Effector memory CD8-positive, alpha-beta T cell (primary cell): Measurements from ENCODE around the gene SSR3.

Experiments
- ATAC-seq: fragments of 150-1000 bp; cut with Tn5 transposase; replicated peaks from 2 replicates; pipeline ENCODE4 v1.10.0; 2021; ENCODE audit warnings: mild to moderate bottlenecking, moderate library complexity
- DNase-seq, 3 experiments: peaks; one replicate each; pipeline ENCODE4 v3.0.0; 2021
- H3K27ac Mint-ChIP-seq, 2 donors: one replicate each; pipeline ENCODE4 v1.8.0; 2022; ENCODE audit warnings: mild to moderate bottlenecking in 2 of 2, mixed read lengths in 2 of 2, moderate library complexity in 2 of 2
- H3K27me3 Mint-ChIP-seq, 2 donors: one replicate each; pipeline ENCODE4 v1.8.0; 2022; ENCODE audit warnings: mixed read lengths in 2 of 2
- H3K36me3 Mint-ChIP-seq: one replicate; pipeline ENCODE4 v1.8.0; 2022; ENCODE audit warnings: mild to moderate bottlenecking, moderate library complexity, mixed read lengths; ENCODE audit not compliant: insufficient read depth
- H3K4me1 Mint-ChIP-seq, 2 donors: one replicate each; pipeline ENCODE4 v1.8.0; 2022; ENCODE audit warnings: low read depth in 2 of 2, mixed read lengths in 2 of 2
- H3K4me3 Mint-ChIP-seq, 2 donors: one replicate each; pipeline ENCODE4 v1.8.0; 2022; ENCODE audit warnings: mild to moderate bottlenecking in 2 of 2, mixed read lengths in 2 of 2, moderate library complexity in 2 of 2
- H3K9me3 Mint-ChIP-seq, 2 donors: one replicate each; pipeline ENCODE4 v1.8.0; 2022; ENCODE audit warnings: mixed read lengths in 2 of 2

The SSR3 gene

DNA sequence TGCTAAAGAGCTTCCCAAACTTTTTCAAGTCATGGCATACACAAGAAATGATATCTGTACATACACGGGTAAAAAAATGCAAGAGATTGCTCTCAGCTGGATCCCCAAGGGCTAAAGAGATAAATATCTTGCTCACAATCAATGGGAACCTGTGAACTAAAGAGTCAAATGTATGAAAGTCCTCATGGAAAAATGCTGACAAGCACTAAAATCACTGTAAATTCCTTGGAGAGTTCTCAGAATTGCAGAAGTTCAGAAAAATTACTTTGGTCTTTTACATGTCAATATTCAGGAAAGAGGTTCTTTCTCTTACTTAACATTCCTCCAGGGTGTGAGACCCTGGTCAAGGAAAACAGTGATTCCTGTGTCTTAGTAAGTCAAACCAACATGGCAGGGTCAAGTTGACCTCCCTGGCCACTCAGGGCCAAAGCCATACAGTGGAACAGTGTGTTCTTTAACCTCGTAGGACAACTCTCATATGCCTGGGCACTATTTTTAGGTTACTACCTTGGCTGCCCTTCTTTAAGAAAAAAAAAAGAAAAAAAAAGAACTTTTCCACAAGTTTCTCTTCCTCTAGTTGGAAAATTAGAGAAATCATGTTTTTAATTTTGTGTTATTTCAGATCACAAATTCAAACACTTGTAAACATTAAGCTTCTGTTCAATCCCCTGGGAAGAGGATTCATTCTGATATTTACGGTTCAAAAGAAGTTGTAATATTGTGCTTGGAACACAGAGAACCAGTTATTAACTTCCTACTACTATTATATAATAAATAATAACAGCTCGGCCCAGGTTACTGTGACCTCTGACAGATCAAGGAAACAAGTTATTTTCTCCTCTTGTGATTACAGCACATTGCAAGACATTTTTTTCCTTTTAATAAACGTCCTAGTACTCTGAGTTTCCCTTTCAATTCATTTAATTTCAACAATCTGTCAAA, 12.5 kb downstream of the SSR3 start:
- Mint-ChIP-seq H3K4me3 (no peak overlapping the region), H3K36me3 (peaks cover 79% of the 10 kb centered on the region), H3K27ac (peak overlapping the region in 1 of 2 donors; percentile 14), H3K4me1 (peaks cover 8 to 18% of the 10 kb centered on the region in 2 donors), H3K27me3 (no peaks in the 10 kb centered on the region), H3K9me3 (no peaks in the 10 kb centered on the region)
- DNase-seq (no peak), ATAC-seq (no peak)

DNA sequence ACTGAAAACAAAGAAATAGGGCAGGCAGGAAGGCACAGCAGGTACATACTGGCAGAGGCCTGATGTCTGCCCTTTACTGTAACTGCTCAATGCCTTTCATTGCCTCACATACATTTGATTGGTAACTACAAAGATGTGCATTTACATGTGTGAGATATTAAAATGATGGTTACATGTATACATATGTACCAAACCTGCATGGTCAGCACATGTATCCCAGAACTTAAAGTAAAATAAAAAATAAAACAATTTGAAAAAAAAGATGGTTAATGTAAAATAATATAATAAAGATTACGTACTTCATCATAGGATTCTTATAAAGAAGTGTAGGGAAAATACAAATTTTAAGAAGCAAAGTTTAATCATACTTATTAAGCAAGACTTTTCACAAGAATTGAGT, 15.1 kb downstream of the SSR3 start:
- peak overlapping the region in 1 of 2 donors; percentile 53 for H3K27ac Mint-ChIP-seq
- H3K27me3 Mint-ChIP-seq = no peaks in the 10 kb centered on the region
- no peak for ATAC-seq
- no peaks in the 10 kb centered on the region for H3K9me3 Mint-ChIP-seq
- peaks cover 0 to 6% of the 10 kb centered on the region in 2 donors for H3K4me1 Mint-ChIP-seq
- H3K4me3 Mint-ChIP-seq = no peak overlapping the region
- DNase-seq = no peak
- H3K36me3 Mint-ChIP-seq = peaks cover 63% of the 10 kb centered on the region

DNA sequence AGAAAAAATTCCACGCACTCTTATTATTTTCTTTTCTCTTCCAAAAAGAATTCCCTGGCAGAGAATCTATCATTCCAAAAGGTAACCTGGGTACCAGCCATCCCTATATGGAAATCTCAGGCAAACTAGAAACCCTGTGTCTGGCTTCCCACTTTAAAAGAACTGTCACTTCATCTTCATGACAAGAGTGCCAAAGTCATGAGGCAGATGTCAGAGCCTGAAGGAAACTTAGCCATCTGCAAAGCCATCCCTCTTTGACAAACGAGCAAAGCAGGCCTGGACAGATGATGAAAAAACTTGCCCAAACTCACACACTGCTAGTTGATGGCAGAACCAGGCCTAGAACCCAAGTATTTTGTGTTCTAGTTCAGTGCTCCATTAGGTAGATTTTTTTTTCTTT, 15.9 kb downstream of the SSR3 start:
- H3K27ac Mint-ChIP-seq = peak overlapping the region in 1 of 2 donors; percentile 53

DNA sequence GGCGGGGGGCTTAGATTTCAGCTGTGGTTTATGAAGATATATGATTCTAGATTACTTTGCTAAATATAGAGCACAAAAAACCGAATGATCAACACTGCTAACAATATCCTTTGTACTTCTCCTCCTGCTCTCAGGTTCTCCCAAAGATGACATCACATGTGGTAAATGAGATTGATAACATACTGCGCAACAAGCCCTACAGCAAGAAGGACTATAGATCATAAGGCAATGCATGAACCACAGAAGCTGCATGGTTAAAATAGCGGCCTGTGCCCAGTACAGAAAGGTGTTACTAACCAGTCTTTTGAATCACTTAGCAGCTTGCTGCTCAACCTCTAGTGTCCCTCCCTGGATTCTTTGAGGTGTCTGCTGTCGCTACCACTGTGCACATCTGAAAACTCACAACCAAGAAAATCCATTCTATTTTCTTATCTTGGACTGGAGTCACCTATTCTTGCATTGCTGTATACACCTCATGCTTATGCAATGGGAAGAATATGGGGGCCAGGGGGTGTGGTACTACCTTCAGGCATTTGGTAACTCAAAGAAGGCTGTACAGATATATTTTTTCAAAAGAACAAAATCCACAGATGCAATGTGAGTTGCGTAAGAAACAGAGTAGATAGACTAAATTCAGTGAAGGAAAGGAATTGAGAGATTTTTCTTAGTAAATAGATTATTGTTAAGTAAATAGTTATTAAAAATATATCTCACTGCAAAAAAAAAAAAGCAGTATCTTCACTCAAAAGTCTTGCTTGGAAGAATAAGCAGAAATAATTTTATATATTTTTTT, 18.2 kb downstream of the SSR3 start:
- Mint-ChIP-seq H3K4me1 (peaks cover 0 to 2% of the 10 kb centered on the region in 2 donors), H3K9me3 (no peaks in the 10 kb centered on the region), H3K4me3 (no peak overlapping the region), H3K27ac (no peak overlapping the region), H3K36me3 (peaks cover 37% of the 10 kb centered on the region), H3K27me3 (no peaks in the 10 kb centered on the region)
- DNase-seq = no peak
- ATAC-seq = no peak

More for the DNA sequence above, 15.9 kb downstream of the SSR3 start:
- Mint-ChIP-seq H3K36me3 (peaks cover 57% of the 10 kb centered on the region), H3K4me3 (no peak overlapping the region), H3K27me3 (no peaks in the 10 kb centered on the region), H3K9me3 (no peaks in the 10 kb centered on the region), H3K4me1 (peaks cover 0 to 3% of the 10 kb centered on the region in 2 donors)
- no peak for DNase-seq
- ATAC-seq = no peak

DNA sequence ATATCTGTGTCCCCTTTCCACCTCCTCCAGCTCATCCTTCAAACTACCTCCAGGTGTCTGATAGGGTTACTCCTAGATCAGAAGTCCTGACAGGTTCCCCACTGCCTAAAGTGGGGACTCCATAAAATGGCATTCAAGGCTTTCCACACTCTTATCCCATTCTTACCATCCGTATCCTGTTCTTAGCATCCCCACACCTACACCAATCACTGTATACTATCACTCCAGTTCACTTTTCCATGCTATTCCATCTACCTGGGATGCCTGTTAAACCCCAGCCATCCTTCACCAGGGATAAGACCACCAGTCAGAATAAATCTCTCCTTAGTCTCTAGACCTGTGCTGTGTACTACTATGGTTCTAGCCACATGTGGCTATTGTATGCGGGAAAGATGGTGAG, 19.1 kb downstream of the SSR3 start:
- DNase-seq (no peak), ATAC-seq (no peak)
- no peak overlapping the region for H3K4me3 Mint-ChIP-seq
- H3K27me3 Mint-ChIP-seq = no peaks in the 10 kb centered on the region
- H3K9me3 Mint-ChIP-seq = no peaks in the 10 kb centered on the region
- H3K27ac Mint-ChIP-seq = no peak overlapping the region
- peaks cover 29% of the 10 kb centered on the region for H3K36me3 Mint-ChIP-seq
- H3K4me1 Mint-ChIP-seq = peaks cover 0 to 2% of the 10 kb centered on the region in 2 donors

DNA sequence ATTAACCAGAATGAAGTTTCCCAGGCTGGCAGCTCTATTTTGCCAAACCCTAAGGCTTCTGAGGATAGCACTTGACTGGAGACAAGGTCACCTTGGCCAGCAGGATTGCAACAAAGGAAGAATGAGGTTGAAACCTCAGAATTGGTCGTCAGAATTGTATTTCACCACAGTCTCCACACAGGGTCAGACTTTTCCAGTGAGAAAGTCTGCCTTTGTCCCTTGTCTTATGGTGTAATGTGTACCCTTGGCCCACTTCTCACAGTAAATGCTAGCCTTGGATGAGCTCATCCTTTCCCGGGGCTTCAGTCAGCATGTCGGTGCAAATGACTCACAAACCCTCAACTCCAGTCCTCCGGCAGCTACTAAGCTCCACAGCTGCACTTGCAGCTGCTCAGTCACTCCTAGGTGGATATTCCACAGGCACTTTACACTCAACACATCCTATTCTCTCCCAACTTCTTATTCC, 19.7 kb downstream of the SSR3 start:
- peaks cover 26% of the 10 kb centered on the region for H3K36me3 Mint-ChIP-seq
- ATAC-seq (no peak), DNase-seq (no peak)
- no peaks in the 10 kb centered on the region for H3K9me3 Mint-ChIP-seq
- H3K4me3 Mint-ChIP-seq = no peak overlapping the region
- H3K27me3 Mint-ChIP-seq = no peaks in the 10 kb centered on the region
- H3K27ac Mint-ChIP-seq = no peak overlapping the region
- peaks cover 0 to 2% of the 10 kb centered on the region in 2 donors for H3K4me1 Mint-ChIP-seq

DNA sequence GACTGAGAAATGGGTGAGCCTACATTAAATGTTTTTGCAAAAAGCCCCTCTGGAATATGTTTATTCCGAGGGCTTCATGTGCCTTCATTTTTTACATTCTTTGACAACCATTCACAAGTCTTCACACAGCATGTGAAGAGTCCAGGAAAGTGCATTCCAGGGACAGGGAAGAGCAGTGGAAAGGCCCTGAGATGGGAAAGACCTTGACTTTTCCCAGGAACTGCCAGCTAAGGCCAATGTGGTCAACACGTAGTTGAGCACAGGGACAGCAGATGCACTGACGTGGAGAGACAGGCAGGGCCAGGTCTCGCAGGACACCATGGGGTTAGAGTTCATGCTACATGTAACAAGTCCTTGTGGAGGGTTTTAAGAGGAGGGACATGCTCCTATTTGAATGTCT, 21.7 kb downstream of the SSR3 start:
- ATAC-seq (no peak), DNase-seq (no peak)
- Mint-ChIP-seq H3K4me1 (peaks cover 0 to 5% of the 10 kb centered on the region in 2 donors), H3K36me3 (peaks cover 8% of the 10 kb centered on the region), H3K27me3 (no peaks in the 10 kb centered on the region), H3K9me3 (no peaks in the 10 kb centered on the region), H3K27ac (no peak overlapping the region), H3K4me3 (no peak overlapping the region)

DNA sequence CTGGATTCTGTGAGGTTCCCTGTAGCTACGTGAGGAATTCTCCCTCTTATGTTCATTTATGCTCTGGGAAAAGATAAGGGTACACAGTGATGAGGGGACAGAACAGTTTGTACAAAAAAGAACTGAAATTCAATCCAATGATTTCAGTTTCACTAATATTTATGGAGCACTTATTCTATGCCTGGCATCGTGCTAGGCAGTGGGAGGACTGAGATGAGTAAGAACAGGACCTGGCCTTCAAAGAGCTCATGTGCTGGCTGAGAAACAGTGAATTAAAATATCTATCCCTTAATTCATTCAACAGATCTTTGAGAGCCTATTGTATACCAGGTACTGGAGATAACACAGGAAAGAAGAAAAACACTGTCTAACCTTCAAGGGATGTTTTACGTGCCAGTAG, 22.2 kb downstream of the SSR3 start:
- peaks cover 0 to 5% of the 10 kb centered on the region in 2 donors for H3K4me1 Mint-ChIP-seq
- H3K27me3 Mint-ChIP-seq = no peaks in the 10 kb centered on the region
- H3K9me3 Mint-ChIP-seq = no peaks in the 10 kb centered on the region
- no peak overlapping the region for H3K4me3 Mint-ChIP-seq
- no peak for ATAC-seq
- no peak for DNase-seq
- no peak overlapping the region for H3K27ac Mint-ChIP-seq
- peaks cover 3% of the 10 kb centered on the region for H3K36me3 Mint-ChIP-seq

DNA sequence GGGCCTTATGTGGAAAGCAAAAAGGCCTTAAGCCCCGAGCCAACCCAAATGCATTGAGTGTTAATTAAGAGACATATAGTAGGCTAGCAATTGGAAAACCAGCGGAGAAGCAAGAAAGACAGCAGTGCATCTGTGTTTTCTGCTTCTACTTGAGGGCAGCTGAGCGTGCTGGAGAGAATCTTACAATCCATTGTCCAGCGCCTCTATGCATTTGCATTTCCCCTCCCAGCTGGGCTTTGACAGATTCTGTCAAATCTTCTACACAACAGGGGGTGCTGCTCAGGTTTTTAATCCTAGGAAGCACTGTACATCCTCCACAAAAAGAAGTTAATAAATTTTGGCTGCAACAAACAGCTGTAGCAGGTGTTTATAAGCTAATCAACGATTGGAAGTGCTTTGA, 23.9 kb downstream of the SSR3 start:
- ATAC-seq (no peak), DNase-seq (no peak)
- H3K27me3 Mint-ChIP-seq = no peaks in the 10 kb centered on the region
- H3K9me3 Mint-ChIP-seq = no peaks in the 10 kb centered on the region
- peak overlapping the region in 1 of 2 donors; percentile 1 for H3K27ac Mint-ChIP-seq
- no peak overlapping the region for H3K4me3 Mint-ChIP-seq
- peaks cover 3% of the 10 kb centered on the region for H3K36me3 Mint-ChIP-seq
- peaks cover 0 to 5% of the 10 kb centered on the region in 2 donors for H3K4me1 Mint-ChIP-seq

DNA sequence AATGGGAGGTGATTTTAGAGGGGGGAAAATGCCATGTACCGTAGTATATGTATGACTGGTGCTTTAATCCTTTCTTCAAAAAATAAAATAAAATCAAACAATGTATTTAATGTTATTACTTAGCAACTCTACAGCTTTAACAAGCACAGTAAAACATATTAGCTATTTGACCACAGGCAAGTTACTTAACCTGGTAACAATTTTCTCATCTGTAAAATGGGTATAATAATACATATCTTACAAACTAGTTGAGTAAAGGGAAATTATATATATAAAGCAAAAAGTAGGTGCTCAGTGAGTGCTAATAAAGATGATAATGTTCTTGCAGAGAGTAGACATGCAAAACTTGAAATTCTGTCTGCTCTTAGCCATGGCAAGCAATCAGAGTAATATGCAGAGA, 27.9 kb downstream of the SSR3 start:
- DNase-seq (no peak), ATAC-seq (no peak)
- Mint-ChIP-seq H3K4me3 (no peak overlapping the region), H3K36me3 (peaks cover 17% of the 10 kb centered on the region), H3K4me1 (peaks cover 5 to 10% of the 10 kb centered on the region in 2 donors), H3K27me3 (peaks cover 0 to 16% of the 10 kb centered on the region in 2 donors), H3K27ac (no peak overlapping the region), H3K9me3 (no peaks in the 10 kb centered on the region)

DNA sequence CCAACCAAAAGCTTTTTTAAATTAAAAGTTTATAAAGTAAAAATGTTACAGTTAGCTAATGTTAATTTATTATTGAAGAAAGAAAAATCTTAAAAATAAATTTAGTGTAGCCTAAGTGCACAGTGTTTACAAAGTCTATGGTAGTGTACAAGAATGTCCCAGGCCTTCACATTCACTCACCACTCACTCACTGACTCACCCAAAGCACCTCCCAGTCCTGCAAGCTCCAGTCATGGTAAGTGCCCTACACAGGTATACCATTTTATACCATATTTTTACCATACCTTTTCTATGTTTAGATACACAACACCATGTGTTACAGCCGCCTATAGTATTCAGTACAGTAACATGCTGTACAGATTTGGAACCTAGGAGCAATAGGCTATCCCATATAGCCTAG, 29.1 kb downstream of the SSR3 start:
- Mint-ChIP-seq H3K27me3 (peaks cover 7 to 16% of the 10 kb centered on the region in 2 donors), H3K27ac (no peak overlapping the region), H3K4me3 (no peak overlapping the region), H3K36me3 (peaks cover 17% of the 10 kb centered on the region), H3K9me3 (no peaks in the 10 kb centered on the region), H3K4me1 (peaks cover 5 to 10% of the 10 kb centered on the region in 2 donors)
- DNase-seq (no peak), ATAC-seq (no peak)

DNA sequence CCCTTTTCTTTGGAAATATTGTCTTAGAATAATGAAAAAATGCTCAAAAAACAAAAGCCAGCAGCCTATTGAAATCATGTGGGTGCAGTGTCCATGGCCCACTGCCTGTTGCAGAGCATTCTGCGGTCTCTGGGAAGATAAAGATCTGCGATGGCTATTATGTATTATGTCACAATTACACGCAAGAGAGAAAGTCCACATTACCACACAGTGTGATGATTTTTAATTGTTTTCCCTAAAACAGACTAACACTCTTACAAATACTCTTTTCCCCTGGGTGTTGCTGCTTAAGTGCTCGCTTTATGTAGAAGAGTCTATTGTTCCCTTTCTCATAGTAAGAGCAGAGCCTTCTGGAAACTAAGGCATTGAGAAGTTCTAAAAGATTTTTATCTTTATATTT, 32.2 kb downstream of the SSR3 start:
- Mint-ChIP-seq H3K9me3 (no peaks in the 10 kb centered on the region), H3K27ac (no peak overlapping the region), H3K4me1 (peaks cover 3 to 10% of the 10 kb centered on the region in 2 donors), H3K4me3 (no peak overlapping the region), H3K27me3 (peaks cover 10 to 22% of the 10 kb centered on the region in 2 donors), H3K36me3 (peaks cover 15% of the 10 kb centered on the region)
- ATAC-seq = no peak
- DNase-seq = no peak

DNA sequence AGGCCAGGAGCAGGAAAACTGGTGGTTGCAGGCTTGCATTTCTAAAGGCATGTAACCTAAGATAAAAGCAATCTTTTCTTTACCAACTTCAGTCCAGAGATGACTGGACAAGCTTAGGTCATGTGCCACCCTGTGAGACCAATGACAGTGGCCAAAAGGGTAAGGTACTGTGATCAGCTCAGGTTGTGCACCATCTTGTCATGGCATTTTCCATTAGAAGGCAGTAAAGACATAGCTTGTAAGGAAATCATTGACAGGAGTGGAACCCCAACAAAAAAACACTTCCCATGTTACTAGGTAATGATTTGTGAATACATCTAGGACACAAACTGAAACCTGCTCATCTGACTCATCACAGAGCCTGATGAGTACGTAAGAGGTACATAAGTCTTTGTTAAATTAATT, 35.2 kb downstream of the SSR3 start:
- H3K27me3 Mint-ChIP-seq = peaks cover 10 to 22% of the 10 kb centered on the region in 2 donors
- DNase-seq (no peak), ATAC-seq (no peak)
- H3K9me3 Mint-ChIP-seq = no peaks in the 10 kb centered on the region
- no peak overlapping the region for H3K27ac Mint-ChIP-seq
- peaks cover 14% of the 10 kb centered on the region for H3K36me3 Mint-ChIP-seq
- H3K4me3 Mint-ChIP-seq = no peak overlapping the region
- peaks cover under 1 to 8% of the 10 kb centered on the region in 2 donors for H3K4me1 Mint-ChIP-seq
